ENCODE data around the gene GORASP2. TPM values are rescaled to one million over a fixed set of nuclear protein-coding genes. Genes with fewer than 3 reads are reported as not detected.
"Not testable (repeated sequence)": the region's sequence is repeated elsewhere in the genome, so short reads cannot be mapped to it uniquely, and the experiment has no call there.

GORASP2 gene
- total and polyA plus RNA-seq, 2 experiments from 2014 or later = 44.5 to 45.2 TPM

DNA sequence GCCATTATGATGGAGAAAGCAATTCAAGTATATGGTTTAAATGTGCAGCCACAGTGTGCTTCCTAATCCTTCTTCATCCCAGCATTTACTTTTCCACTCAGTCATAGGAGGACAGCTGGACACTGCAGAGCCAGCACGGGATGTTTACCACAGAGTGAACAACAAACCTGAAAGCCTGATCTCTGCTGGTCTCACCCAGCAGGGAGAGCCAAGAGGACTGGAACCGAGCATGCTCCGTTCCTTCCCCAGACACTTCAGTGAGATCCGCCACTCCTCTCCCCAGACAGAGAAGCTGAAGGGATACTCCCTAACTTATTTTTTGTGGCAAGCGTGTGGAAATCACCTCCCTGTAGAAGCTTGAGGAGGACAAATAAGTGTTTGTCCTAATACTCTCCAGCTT is 23.2 kb upstream of the GORASP2 start:
- peak; percentile 21 for DNase-seq (ENCODE audit: low spot score)

DNA sequence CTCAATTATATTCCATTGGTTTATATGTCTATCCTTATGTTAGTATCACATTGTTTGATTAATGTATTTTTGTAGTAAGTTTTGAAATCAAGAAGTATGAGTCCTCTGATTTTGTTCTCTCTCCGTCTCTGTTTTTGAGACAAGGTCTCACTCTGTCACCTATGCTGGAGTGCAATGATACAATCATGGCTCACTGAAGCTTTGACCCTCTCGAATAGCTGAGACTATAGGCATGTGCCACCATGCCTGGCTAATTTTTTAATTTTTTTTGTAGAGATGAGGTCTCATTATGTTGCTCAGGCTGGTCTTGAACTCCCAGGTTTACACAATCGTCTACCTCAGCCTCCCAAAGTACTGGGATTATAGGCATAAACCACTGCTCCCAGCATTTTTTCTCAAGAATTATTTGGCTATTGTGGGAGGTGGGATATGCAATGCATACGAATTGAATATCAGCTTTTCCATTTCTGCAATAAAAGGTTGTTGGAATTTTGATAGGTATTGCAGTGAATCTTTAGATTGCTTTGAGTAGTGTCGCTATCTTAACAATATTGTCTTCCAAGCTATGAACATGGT is 17.7 kb upstream of the GORASP2 start:
- no peak overlapping the region for H3K27ac ChIP-seq (ENCODE audit: low read depth)
- peaks cover 55% of the 10 kb centered on the region for H3K9me3 Mint-ChIP-seq
- no peaks in the 10 kb centered on the region for H3K79me2 ChIP-seq (replicated peaks; ENCODE audit: insufficient read depth)

More for the DNA sequence above, 23.2 kb upstream of the GORASP2 start:
- Histone ChIP-seq H3K9me2 (ENCODE audit: insufficient read depth) (no peaks in the 10 kb centered on the region), H3K4me3 (no peak overlapping the region), H3K27me3 (ENCODE audit: insufficient read depth) (no peaks in the 10 kb centered on the region), H3K4me1 (ENCODE audit: insufficient read depth) (0 out of 2 replicates have a peak, but pooled peaks cover 3% of the 10 kb centered on the region), H3K27ac (ENCODE audit: low read depth) (no peak overlapping the region), H3K36me3 (ENCODE audit: insufficient read depth) (no peaks in the 10 kb centered on the region), H3K79me2 (replicated peaks; ENCODE audit: insufficient read depth) (no peaks in the 10 kb centered on the region), H3K4me2 (no peak overlapping the region), H4K20me1 (replicated peaks; ENCODE audit: insufficient read depth) (no peaks in the 10 kb centered on the region), H2AFZ (0 out of 2 replicates have a peak overlapping the region, but pooled peaks have one; percentile 12), H3F3A (replicated peaks; ENCODE audit: low read depth) (no peaks in the 10 kb centered on the region)
- Mint-ChIP-seq H3K4me1 (no peaks in the 10 kb centered on the region; the same call in 2 of the 3 replicates), H3K9me3 (peaks cover 17% of the 10 kb centered on the region; the same call in 2 of the 3 replicates), H3K36me3 (ENCODE audit: low read depth) (peaks cover 5% of the 10 kb centered on the region; the same call in 1 of the 3 replicates), H3K4me3 (no peak overlapping the region), H3K27me3 (ENCODE audit: insufficient read depth, low read depth, poor library complexity) (peaks cover 3% of the 10 kb centered on the region), H3K27ac (no peak overlapping the region)
- TF ChIP-seq, protein P1, sequence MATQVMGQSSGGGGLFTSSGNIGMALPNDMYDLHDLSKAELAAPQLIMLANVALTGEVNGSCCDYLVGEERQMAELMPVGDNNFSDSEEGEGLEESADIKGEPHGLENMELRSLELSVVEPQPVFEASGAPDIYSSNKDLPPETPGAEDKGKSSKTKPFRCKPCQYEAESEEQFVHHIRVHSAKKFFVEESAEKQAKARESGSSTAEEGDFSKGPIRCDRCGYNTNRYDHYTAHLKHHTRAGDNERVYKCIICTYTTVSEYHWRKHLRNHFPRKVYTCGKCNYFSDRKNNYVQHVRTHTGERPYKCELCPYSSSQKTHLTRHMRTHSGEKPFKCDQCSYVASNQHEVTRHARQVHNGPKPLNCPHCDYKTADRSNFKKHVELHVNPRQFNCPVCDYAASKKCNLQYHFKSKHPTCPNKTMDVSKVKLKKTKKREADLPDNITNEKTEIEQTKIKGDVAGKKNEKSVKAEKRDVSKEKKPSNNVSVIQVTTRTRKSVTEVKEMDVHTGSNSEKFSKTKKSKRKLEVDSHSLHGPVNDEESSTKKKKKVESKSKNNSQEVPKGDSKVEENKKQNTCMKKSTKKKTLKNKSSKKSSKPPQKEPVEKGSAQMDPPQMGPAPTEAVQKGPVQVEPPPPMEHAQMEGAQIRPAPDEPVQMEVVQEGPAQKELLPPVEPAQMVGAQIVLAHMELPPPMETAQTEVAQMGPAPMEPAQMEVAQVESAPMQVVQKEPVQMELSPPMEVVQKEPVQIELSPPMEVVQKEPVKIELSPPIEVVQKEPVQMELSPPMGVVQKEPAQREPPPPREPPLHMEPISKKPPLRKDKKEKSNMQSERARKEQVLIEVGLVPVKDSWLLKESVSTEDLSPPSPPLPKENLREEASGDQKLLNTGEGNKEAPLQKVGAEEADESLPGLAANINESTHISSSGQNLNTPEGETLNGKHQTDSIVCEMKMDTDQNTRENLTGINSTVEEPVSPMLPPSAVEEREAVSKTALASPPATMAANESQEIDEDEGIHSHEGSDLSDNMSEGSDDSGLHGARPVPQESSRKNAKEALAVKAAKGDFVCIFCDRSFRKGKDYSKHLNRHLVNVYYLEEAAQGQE (IDR thresholded peaks at IDR 0.05; ENCODE audit: unreplicated experiment) = no peak
- no peak for TF ChIP-seq EZH2 (IDR thresholded peaks at IDR 0.05; ENCODE audit: low read depth, unreplicated experiment)
- TF ChIP-seq, protein P2, sequence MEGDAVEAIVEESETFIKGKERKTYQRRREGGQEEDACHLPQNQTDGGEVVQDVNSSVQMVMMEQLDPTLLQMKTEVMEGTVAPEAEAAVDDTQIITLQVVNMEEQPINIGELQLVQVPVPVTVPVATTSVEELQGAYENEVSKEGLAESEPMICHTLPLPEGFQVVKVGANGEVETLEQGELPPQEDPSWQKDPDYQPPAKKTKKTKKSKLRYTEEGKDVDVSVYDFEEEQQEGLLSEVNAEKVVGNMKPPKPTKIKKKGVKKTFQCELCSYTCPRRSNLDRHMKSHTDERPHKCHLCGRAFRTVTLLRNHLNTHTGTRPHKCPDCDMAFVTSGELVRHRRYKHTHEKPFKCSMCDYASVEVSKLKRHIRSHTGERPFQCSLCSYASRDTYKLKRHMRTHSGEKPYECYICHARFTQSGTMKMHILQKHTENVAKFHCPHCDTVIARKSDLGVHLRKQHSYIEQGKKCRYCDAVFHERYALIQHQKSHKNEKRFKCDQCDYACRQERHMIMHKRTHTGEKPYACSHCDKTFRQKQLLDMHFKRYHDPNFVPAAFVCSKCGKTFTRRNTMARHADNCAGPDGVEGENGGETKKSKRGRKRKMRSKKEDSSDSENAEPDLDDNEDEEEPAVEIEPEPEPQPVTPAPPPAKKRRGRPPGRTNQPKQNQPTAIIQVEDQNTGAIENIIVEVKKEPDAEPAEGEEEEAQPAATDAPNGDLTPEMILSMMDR (conservative IDR thresholded peaks at IDR 0.05; ENCODE audit: low read depth in 2 of 2) = no peak
- peak; percentile 75 for ATAC-seq

DNA sequence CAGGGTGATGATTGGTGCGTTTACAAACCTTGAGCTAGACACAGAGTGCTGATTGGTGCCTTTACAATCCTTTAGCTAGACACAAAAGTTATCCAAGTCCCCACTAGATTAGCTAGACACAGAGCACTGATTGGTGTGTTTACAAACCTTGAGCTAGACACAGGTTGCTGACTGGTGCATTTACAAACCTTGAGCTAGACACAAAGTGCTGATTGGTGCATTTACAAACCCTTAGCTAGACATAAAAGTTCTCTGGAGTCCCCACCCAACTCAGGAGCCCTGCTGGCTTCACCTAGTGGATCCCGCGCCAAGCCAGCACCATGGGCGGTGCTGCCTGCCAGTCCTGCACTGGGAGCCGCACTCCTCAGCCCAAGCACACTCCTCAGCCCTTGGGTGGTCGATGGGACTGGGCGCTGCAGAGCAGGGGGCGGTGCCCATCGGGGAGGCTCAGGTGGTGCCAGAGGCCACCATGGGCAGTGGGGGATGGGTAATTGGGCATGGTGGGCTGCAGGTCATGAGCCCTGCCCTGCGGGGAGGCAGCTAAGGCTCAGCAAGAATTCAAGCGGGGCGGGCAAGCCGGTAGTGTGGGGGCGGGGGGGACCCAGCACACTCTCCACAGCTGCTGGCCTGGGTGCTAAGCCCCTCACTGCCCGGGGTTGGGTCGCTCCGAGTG is 13.9 kb upstream of the GORASP2 start:
- H3F3A ChIP-seq (replicated peaks; ENCODE audit: low read depth); H3K27me3 ChIP-seq (ENCODE audit: insufficient read depth); H3K4me3 ChIP-seq; H3K4me1 ChIP-seq (ENCODE audit: insufficient read depth); H3K36me3 ChIP-seq (ENCODE audit: insufficient read depth); ATAC-seq; H3K4me2 ChIP-seq; H3K4me3 Mint-ChIP-seq; H3K27me3 Mint-ChIP-seq (ENCODE audit: insufficient read depth, low read depth, poor library complexity); DNase-seq (ENCODE audit: low spot score); H4K20me1 ChIP-seq (replicated peaks; ENCODE audit: insufficient read depth); H3K27ac Mint-ChIP-seq; H3K79me2 ChIP-seq (replicated peaks; ENCODE audit: insufficient read depth); H3K27ac ChIP-seq (ENCODE audit: low read depth); H3K4me1 Mint-ChIP-seq; H2AFZ ChIP-seq; H3K9me2 ChIP-seq (ENCODE audit: insufficient read depth): not testable (repeated sequence)
- Mint-ChIP-seq H3K9me3 (peaks cover 78% of the 10 kb centered on the region), H3K36me3 (ENCODE audit: low read depth) (peaks cover 47% of the 10 kb centered on the region)

More for the DNA sequence above, 17.7 kb upstream of the GORASP2 start:
- Histone ChIP-seq H2AFZ (no peak overlapping the region), H4K20me1 (replicated peaks; ENCODE audit: insufficient read depth) (no peaks in the 10 kb centered on the region), H3K4me1 (ENCODE audit: insufficient read depth) (no peaks in the 10 kb centered on the region), H3K9me2 (ENCODE audit: insufficient read depth) (no peaks in the 10 kb centered on the region), H3F3A (replicated peaks; ENCODE audit: low read depth) (no peaks in the 10 kb centered on the region), H3K27me3 (ENCODE audit: insufficient read depth) (no peaks in the 10 kb centered on the region), H3K4me3 (no peak overlapping the region), H3K36me3 (ENCODE audit: insufficient read depth) (no peaks in the 10 kb centered on the region), H3K4me2 (no peak overlapping the region)
- Mint-ChIP-seq H3K4me3 (no peak overlapping the region), H3K36me3 (ENCODE audit: low read depth) (peaks cover 20% of the 10 kb centered on the region), H3K27me3 (ENCODE audit: insufficient read depth, low read depth, poor library complexity) (peaks cover 4% of the 10 kb centered on the region), H3K27ac (no peak overlapping the region), H3K4me1 (no peaks in the 10 kb centered on the region; the same call in 2 of the 3 replicates)
- TF ChIP-seq ZNF331 (CRISPR knock-in tag; IDR thresholded peaks at IDR 0.05; ENCODE audit: low read depth) = no peak
- TF ChIP-seq, protein P2 (conservative IDR thresholded peaks at IDR 0.05; ENCODE audit: low read depth in 2 of 2) = no peak
- DNase-seq (ENCODE audit: low spot score) (no peak), ATAC-seq (no peak)
